ENCODE measurements around the gene HELQ.

GRCh38 chr4:83473966-83474365, 18.3 kb upstream of the HELQ start:
- TF ChIP-seq EZH2 (IDR thresholded peaks at IDR 0.05; ENCODE audit: borderline replicate concordance, low read depth, low read length, poor library complexity, severe bottlenecking) (no peak), CTCF (conservative IDR thresholded peaks at IDR 0.05; ENCODE audit: low read depth, low read length) (no peak)
